ENCODE measurements around the gene EAF1. TPM values are rescaled to one million over a fixed set of nuclear protein-coding genes. Genes with fewer than 3 reads are reported as not detected.

The EAF1 gene
- total RNA-seq, 1 experiment from 2014 or later = 32.1 TPM

DNA sequence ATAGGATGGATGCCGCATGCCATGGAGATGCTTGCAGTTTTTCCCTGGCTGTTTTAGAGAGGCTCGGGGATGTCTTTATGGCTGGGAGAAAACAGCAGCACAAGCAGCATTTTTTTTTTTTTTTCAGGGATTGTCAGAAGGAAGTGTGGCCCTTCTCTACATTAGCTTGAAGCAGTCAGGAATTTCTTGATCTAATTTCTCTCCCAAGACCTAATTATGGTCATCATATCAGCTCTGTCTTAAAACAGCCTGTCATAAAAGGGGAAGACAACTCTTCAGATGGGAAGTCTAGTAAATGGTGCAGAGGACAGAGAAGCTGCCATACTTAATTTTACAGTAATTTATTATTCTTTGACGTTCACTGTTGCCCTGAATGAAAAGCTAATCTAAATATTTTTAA, 44.5 kb downstream of the EAF1 start:
- TF ChIP-seq CEBPB (IDR thresholded peaks at IDR 0.05; ENCODE audit: low read depth) (no peak), ZFX (IDR thresholded peaks at IDR 0.05) (no peak), POLR2AphosphoS5 (IDR thresholded peaks at IDR 0.05; ENCODE audit: low read depth, low read length) (no peak), JUND (IDR thresholded peaks at IDR 0.05) (no peak), ELF1 (IDR thresholded peaks at IDR 0.05; ENCODE audit: borderline replicate concordance, low read depth) (no peak), POLR2A (IDR thresholded peaks at IDR 0.05; ENCODE audit: borderline replicate concordance, extremely low read depth, insufficient read depth, insufficient read length) (no peak), EZH2 (IDR thresholded peaks at IDR 0.05) (no peak), SRF (IDR thresholded peaks at IDR 0.05; ENCODE audit: low read depth) (no peak), SP1 (IDR thresholded peaks at IDR 0.05; ENCODE audit: low read depth) (no peak)
- TF ChIP-seq, protein P1, sequence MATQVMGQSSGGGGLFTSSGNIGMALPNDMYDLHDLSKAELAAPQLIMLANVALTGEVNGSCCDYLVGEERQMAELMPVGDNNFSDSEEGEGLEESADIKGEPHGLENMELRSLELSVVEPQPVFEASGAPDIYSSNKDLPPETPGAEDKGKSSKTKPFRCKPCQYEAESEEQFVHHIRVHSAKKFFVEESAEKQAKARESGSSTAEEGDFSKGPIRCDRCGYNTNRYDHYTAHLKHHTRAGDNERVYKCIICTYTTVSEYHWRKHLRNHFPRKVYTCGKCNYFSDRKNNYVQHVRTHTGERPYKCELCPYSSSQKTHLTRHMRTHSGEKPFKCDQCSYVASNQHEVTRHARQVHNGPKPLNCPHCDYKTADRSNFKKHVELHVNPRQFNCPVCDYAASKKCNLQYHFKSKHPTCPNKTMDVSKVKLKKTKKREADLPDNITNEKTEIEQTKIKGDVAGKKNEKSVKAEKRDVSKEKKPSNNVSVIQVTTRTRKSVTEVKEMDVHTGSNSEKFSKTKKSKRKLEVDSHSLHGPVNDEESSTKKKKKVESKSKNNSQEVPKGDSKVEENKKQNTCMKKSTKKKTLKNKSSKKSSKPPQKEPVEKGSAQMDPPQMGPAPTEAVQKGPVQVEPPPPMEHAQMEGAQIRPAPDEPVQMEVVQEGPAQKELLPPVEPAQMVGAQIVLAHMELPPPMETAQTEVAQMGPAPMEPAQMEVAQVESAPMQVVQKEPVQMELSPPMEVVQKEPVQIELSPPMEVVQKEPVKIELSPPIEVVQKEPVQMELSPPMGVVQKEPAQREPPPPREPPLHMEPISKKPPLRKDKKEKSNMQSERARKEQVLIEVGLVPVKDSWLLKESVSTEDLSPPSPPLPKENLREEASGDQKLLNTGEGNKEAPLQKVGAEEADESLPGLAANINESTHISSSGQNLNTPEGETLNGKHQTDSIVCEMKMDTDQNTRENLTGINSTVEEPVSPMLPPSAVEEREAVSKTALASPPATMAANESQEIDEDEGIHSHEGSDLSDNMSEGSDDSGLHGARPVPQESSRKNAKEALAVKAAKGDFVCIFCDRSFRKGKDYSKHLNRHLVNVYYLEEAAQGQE (IDR thresholded peaks at IDR 0.05; ENCODE audit: low read depth) = no peak
- TF ChIP-seq, protein P2, sequence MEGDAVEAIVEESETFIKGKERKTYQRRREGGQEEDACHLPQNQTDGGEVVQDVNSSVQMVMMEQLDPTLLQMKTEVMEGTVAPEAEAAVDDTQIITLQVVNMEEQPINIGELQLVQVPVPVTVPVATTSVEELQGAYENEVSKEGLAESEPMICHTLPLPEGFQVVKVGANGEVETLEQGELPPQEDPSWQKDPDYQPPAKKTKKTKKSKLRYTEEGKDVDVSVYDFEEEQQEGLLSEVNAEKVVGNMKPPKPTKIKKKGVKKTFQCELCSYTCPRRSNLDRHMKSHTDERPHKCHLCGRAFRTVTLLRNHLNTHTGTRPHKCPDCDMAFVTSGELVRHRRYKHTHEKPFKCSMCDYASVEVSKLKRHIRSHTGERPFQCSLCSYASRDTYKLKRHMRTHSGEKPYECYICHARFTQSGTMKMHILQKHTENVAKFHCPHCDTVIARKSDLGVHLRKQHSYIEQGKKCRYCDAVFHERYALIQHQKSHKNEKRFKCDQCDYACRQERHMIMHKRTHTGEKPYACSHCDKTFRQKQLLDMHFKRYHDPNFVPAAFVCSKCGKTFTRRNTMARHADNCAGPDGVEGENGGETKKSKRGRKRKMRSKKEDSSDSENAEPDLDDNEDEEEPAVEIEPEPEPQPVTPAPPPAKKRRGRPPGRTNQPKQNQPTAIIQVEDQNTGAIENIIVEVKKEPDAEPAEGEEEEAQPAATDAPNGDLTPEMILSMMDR (IDR thresholded peaks at IDR 0.05 in 2 of 3, conservative IDR thresholded peaks at IDR 0.05 in 1 of 3; ENCODE audit: borderline replicate concordance in 1 of 3, insufficient read depth in 1 of 3, low read depth in 2 of 3, low read length in 2 of 3) = no peak
- TF ChIP-seq, protein P3, sequence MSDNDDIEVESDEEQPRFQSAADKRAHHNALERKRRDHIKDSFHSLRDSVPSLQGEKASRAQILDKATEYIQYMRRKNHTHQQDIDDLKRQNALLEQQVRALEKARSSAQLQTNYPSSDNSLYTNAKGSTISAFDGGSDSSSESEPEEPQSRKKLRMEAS (IDR thresholded peaks at IDR 0.05) = no peak
- TF ChIP-seq, protein P4, sequence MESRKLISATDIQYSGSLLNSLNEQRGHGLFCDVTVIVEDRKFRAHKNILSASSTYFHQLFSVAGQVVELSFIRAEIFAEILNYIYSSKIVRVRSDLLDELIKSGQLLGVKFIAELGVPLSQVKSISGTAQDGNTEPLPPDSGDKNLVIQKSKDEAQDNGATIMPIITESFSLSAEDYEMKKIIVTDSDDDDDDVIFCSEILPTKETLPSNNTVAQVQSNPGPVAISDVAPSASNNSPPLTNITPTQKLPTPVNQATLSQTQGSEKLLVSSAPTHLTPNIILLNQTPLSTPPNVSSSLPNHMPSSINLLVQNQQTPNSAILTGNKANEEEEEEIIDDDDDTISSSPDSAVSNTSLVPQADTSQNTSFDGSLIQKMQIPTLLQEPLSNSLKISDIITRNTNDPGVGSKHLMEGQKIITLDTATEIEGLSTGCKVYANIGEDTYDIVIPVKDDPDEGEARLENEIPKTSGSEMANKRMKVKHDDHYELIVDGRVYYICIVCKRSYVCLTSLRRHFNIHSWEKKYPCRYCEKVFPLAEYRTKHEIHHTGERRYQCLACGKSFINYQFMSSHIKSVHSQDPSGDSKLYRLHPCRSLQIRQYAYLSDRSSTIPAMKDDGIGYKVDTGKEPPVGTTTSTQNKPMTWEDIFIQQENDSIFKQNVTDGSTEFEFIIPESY (IDR thresholded peaks at IDR 0.05; ENCODE audit: extremely low read depth, insufficient replicate concordance, low read length) = no peak
- no peak for ATAC-seq
- POLR2A ChIA-PET = no interaction called here
- Histone ChIP-seq H2AFZ (ENCODE audit: low read depth, low read length, poor library complexity, severe bottlenecking) (no peak overlapping the region), H3K4me1 (ENCODE audit: control insufficient read depth in 1 of 2, insufficient read depth in 2 of 2, low read length in 2 of 2) (no peaks in the 10 kb centered on the region), H3K9me2 (ENCODE audit: insufficient read depth) (no peaks in the 10 kb centered on the region), H3K9me3 (ENCODE audit: control insufficient read depth in 1 of 2, insufficient read depth in 1 of 2, low read depth in 1 of 2, low read length in 2 of 2) (no peaks in the 10 kb centered on the region), H3K9ac (ENCODE audit: low read length) (no peak overlapping the region), H3K4me2 (ENCODE audit: low read length) (no peak overlapping the region), H4K20me1 (ENCODE audit: insufficient read depth) (no peaks in the 10 kb centered on the region), H3K27ac (ENCODE audit: low read depth, low read length) (no peak overlapping the region), H3K79me2 (ENCODE audit: insufficient read depth, low read length) (no peaks in the 10 kb centered on the region), H3K4me3 (replicated peaks in 1 of 2; ENCODE audit: low read depth in 1 of 2, low read length in 2 of 2) (no peak overlapping the region), H3K36me3 (ENCODE audit: control insufficient read depth in 1 of 2, insufficient read depth in 2 of 2, low read length in 2 of 2) (no peaks in the 10 kb centered on the region), H3K27me3 (ENCODE audit: insufficient read depth, low read length) (no peaks in the 10 kb centered on the region)
- BruUV-seq (replicated peaks) = no TSS peak
- DNase-seq (ENCODE audit: low read depth, low spot score) = no peak
- RAD21 ChIA-PET (ENCODE audit: low non-redundant PET in 1 of 2, low total read pairs in 2 of 2, uncharacterized antibody in 2 of 2, unreplicated experiment in 2 of 2) = no interaction called here
- intact Hi-C loops (cut with micrococcal nuclease) = no loop called here
- CTCF ChIA-PET = no interaction called here

All from HCT116 (cell line).